Psoas muscle (tissue), 8 donors: ENCODE measurements around the gene NT5C3B. TPM values are rescaled to one million over a fixed set of nuclear protein-coding genes. Genes with fewer than 3 reads are reported as not detected.

Source experiments
- ATAC-seq, 4 donors: fragments of 200-7000 bp; cut with Tn5 transposase; one replicate each; pipeline ENCODE4 v1.9.1; 2020; ENCODE audit warnings: moderate library complexity in 3 of 4, mild to moderate bottlenecking in 2 of 4
- DNase-seq, 2 donors: peaks; one replicate each; pipeline ENCODE4 v3.0.0-alpha.2; 2020
- H3K27ac ChIP-seq: fragments of 200-600 bp; one replicate; pipeline ENCODE4 v1.8.0; 2022
- H3K27me3 ChIP-seq, 3 donors: fragments of 200-600 bp in 1 of 3; one replicate each; pipeline versions ENCODE4 v1.6.1 to v1.8.0; 2013 to 2022; ENCODE audit warnings: low read length in 2 of 3, mild to moderate bottlenecking in 2 of 3, moderate library complexity in 1 of 3; ENCODE audit not compliant: insufficient read depth in 3 of 3
- H3K36me3 ChIP-seq, 2 donors: fragments of 200-600 bp in 1 of 2; one replicate each; pipeline versions ENCODE4 v1.6.1 to v1.8.0; 2013 to 2022; ENCODE audit warnings: low read depth in 1 of 2, mild to moderate bottlenecking in 1 of 2, moderate library complexity in 1 of 2; ENCODE audit not compliant: insufficient read depth in 1 of 2
- H3K4me1 ChIP-seq: fragments of 200-600 bp; one replicate; pipeline ENCODE4 v1.8.0; 2022
- H3K4me3 ChIP-seq: fragments of 200-600 bp; one replicate; pipeline ENCODE4 v1.8.0; 2022; ENCODE audit warnings: mild to moderate bottlenecking
- H3K9me3 ChIP-seq: fragments of 200-600 bp; one replicate; pipeline ENCODE4 v1.8.0; 2022
- WGBS, 3 donors: extraction: QIAGEN DNeasy Blood & Tissue Kit; methylation state at CpG; one replicate each; pipeline versions ENCODE4 v1.1.6 to v1.1.7; 2013; 5-methylcytosine and 5-hydroxymethylcytosine counted together
- intact Hi-C, 2 donors: fragments of 100-400 bp; cut with DNase I; formaldehyde crosslinking; loops; one replicate each; pipeline versions ENCODE4 v1.11.0 to v1.14.2; 2022
- polyA plus RNA-seq, 3 donors: library from polyadenylated mRNA; stranded (reverse); fragments of 200-250 nt; gene quantifications; one replicate each; pipeline ENCODE4 v1.2.3, GENCODE V29; 2013
- total RNA-seq, 4 donors: library from RNA; stranded (reverse); fragmentation: NEBNext Ultra II Directional in 2 of 4; extraction: Animal tissue kit (Norgen Biotek cat#: 25700) in 2 of 4; gene quantifications; one replicate each; pipeline versions ENCODE4 v1.2.1 to v1.2.4, GENCODE V29; 2021 to 2023
- TF ChIP-seq, protein P1 (sequence below): fragments of 200-600 bp; IDR thresholded peaks from one replicate; pipeline ENCODE4 v1.8.0; 2022; ENCODE audit warnings: antibody characterized with exemption
- donor health status: healthy with polysubstance abuse.
- donor health status: DM: no; HTN: no; CAD: no; lungs with moderate emphysema.
- donor health status: Bipolar disorder and iron deficiency.
- donor health status: healthy.
- donor health status: DM: yes; HTN: yes; CAD: no.
- donor health status: DM: no; HTN: no; CAD: no.
- donor health status: DM: no; HTN: no; CAD: no.
- donor health status: DM: yes; HTN: yes; CAD: no.

NT5C3B gene
- total and polyA plus RNA-seq, 7 donors = 12.2 to 27.5 (median 18.6) TPM

DNA sequence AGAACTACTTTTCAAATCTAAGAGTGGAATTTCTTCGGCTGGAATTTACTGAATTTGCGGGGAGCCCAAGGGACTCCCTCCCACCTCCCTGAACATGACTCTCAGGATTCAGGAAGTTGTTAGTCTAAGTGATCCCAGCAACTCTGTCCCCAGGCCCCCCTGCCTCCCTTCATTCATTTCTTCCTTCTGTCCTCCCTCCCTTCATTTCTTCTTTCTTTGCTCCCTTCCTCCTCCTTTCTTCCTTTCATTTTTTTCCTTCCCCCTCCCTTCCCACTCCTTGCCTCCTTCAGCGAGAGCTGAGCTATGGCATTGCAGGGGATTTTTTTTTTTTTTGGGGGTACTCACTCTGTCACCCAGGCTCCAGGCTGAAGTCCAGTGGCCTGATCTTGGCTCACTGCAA lies 38.7 kb downstream of the NT5C3B start:
- H3K4me3 ChIP-seq = no peak overlapping the region
- H3K36me3 ChIP-seq = no peaks in the 10 kb centered on the region
- 75 to 83% (median 77%) methylated on average over 3 of the region's 3 CpGs for WGBS, 3 donors

DNA sequence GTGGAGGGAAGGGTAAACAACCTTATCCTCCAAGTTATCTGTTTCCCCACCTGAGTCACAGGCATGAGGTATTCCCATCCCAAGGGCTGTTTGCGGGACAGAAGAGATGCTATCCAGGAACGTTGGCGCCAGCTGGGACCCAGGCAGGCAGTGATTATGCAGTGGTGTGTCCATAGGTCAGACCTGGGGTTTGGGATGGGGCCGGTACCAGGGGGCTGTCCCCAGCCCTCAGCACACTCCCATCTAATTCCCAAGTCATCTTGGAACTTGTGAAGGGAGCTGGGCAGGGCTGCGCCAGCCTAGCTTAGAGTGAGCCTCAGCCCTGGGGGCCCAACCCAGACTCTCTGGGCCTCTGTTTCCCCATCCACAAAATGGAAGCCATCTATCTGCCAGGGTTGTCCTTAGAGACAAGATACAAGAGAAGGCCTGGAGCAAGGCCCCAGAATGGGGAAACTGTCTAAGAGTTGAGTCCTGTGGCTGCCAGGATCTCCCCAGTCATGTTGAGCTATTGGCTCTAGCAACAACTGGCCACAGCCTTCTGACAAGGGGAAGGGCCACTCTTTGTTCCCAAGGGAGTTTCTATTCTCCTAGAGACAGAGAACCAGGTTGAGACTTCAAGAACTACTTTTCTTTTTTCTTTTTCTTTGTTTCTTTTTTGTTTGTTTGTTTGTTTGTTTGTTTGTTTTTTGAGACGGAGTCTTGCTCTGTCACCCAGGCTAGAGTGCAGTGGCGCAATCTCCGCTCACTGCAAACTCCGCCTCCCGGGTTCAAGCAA lies 39.7 kb downstream of the NT5C3B start:
- Histone ChIP-seq H3K27me3 (no peaks in the 10 kb centered on the region), H3K27ac (no peak overlapping the region), H3K9me3 (no peaks in the 10 kb centered on the region), H3K4me1 (peaks cover 4% of the 10 kb centered on the region), H3K4me3 (no peak overlapping the region), H3K36me3 (no peaks in the 10 kb centered on the region)
- ATAC-seq (no peak), DNase-seq (no peak)
- TF ChIP-seq, protein P1, sequence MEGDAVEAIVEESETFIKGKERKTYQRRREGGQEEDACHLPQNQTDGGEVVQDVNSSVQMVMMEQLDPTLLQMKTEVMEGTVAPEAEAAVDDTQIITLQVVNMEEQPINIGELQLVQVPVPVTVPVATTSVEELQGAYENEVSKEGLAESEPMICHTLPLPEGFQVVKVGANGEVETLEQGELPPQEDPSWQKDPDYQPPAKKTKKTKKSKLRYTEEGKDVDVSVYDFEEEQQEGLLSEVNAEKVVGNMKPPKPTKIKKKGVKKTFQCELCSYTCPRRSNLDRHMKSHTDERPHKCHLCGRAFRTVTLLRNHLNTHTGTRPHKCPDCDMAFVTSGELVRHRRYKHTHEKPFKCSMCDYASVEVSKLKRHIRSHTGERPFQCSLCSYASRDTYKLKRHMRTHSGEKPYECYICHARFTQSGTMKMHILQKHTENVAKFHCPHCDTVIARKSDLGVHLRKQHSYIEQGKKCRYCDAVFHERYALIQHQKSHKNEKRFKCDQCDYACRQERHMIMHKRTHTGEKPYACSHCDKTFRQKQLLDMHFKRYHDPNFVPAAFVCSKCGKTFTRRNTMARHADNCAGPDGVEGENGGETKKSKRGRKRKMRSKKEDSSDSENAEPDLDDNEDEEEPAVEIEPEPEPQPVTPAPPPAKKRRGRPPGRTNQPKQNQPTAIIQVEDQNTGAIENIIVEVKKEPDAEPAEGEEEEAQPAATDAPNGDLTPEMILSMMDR = no peak
- intact Hi-C loops = no loop called here
- 91 to 96% (median 96%) methylated on average over 10 of the region's 10 CpGs for WGBS, 3 donors

More for the DNA sequence above, 38.7 kb downstream of the NT5C3B start:
- ATAC-seq = no peak
- TF ChIP-seq, protein P1 = no peak
- Histone ChIP-seq H3K9me3 (no peaks in the 10 kb centered on the region), H3K27me3 (no peaks in the 10 kb centered on the region), H3K4me1 (peaks cover 6% of the 10 kb centered on the region), H3K27ac (no peak overlapping the region)
- DNase-seq = no peak
- intact Hi-C loops = no loop called here

DNA sequence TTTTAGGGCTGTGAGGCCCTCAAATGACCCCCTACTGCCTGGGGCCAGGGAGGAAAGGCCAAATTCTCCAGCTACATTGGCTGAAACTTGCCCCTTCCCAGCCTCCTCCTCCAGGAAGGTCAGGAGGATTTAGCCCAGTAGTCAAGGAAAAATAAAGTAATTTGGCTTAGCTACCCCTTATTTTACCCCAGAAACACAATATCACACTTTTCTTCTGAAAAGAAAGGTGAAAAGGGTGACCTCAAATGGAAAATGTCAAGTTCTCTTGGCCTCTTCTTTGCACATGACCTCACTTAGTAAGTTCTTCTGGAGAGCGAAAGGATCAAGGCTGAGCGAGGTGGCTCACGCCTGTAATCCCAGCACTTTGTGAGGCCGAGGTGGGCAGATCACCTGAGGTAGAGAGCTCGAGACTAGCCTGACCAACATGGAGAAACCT lies 41.5 kb downstream of the NT5C3B start:
- Histone ChIP-seq H3K27me3 (no peaks in the 10 kb centered on the region), H3K27ac (no peak overlapping the region), H3K4me3 (no peak overlapping the region), H3K36me3 (no peaks in the 10 kb centered on the region), H3K4me1 (no peaks in the 10 kb centered on the region), H3K9me3 (no peaks in the 10 kb centered on the region)
- DNase-seq (no peak), ATAC-seq (no peak)
- TF ChIP-seq, protein P1 = no peak
- intact Hi-C loops = no loop called here
- WGBS, 3 donors = 96 to 99% (median 98%) methylated on average over 5 of the region's 5 CpGs

DNA sequence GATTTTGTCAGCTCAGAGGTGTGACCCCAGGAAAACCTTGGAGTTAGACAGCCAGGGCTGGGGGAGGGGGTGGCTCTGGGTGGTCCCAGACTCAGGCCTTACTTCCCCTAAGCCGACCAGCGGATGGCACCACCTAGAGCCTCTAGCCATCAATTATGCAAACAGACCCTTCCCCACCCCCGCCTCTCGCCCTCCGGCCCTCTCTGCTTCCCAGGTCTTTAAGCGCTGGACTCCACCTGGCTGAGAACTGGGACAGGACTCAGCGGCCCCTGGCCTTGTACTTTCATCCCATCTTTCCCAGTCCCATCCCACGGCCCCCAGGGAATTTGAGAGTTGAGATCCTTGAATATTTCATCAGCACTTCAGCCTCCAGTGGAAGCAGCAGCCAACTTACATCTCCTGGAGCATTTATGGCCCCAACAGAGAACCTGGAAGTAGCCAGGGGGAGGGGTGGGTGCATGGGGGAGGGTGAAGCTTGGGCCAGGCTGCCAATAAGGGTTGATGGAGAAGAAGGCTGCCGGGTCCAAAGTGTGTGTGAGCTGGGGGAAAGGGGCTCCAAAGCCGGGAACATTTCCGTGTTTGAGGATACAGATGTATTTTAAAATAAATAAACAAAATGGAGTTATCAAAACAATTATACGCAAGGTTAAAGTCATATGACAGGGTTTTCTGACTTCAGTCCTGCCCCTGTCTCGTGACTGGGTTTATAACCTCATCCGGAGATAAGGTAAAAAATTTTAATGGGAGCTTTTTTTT lies 42.1 kb downstream of the NT5C3B start:
- Histone ChIP-seq H3K4me1 (no peaks in the 10 kb centered on the region), H3K27ac (no peak overlapping the region), H3K27me3 (no peaks in the 10 kb centered on the region), H3K36me3 (no peaks in the 10 kb centered on the region), H3K9me3 (no peaks in the 10 kb centered on the region), H3K4me3 (no peak overlapping the region)
- intact Hi-C loops = no loop called here
- ATAC-seq (no peak), DNase-seq (no peak)
- TF ChIP-seq, protein P1 = no peak
- WGBS, 3 donors = 81 to 86% (median 82%) methylated on average over 14 of the region's 14 CpGs
